A673 (cell line): ENCODE measurements around the gene MAP3K21. TPM values are rescaled to one million over a fixed set of nuclear protein-coding genes. Genes with fewer than 3 reads are reported as not detected.

Source experiments
- BruUV-seq: library from RNA; stranded (reverse); fragments of 400-500 nt; replicated peaks from 2 replicates; lab custom pipeline; 2021; lab: Mats Ljungman, UMichigan
- CTCF ChIA-PET: fragments of 300-600 bp; sonication (Branson Sonifier 250); formaldehyde crosslinking; loops from one replicate; lab custom pipeline; 2022; ENCODE audit warnings: antibody characterized with exemption; lab: Charles Lee
- POLR2A ChIA-PET: fragments of 300-600 bp; sonication (Branson Sonifier 250); formaldehyde crosslinking; loops from one replicate; lab custom pipeline; 2022; ENCODE audit warnings: antibody characterized with exemption; ENCODE audit not compliant: low non-redundant PET; lab: Charles Lee
- DNase-seq: peaks from one replicate; pipeline ENCODE4 v3.0.0-alpha.2; 2015; ENCODE audit warnings: low spot score
- H3K27ac ChIP-seq: fragments of 200-600 bp; sonication (generic); 2 replicates; pipeline ENCODE4 v1.5.1; 2016; ENCODE audit warnings: mixed run types, low read depth, mild to moderate bottlenecking, mixed read lengths, antibody characterized with exemption, low read length; ENCODE audit not compliant: poor library complexity, severe bottlenecking
- H3K27me3 ChIP-seq: fragments of 200-600 bp; sonication (generic); replicated peaks from 2 replicates; pipeline ENCODE4 v1.6.1; 2017; ENCODE audit warnings: mixed run types, low read depth, mild to moderate bottlenecking, mixed read lengths, antibody characterized with exemption, low read length; ENCODE audit not compliant: insufficient read depth, poor library complexity
- H3K36me3 ChIP-seq: fragments of 200-600 bp; sonication (generic); 2 replicates; pipeline ENCODE4 v1.6.1; 2016; ENCODE audit warnings: mixed run types, mild to moderate bottlenecking, mixed read lengths, antibody characterized with exemption, low read length; ENCODE audit not compliant: insufficient read depth, poor library complexity, severe bottlenecking
- H3K4me1 ChIP-seq: fragments of 200-600 bp; sonication (generic); 2 replicates; pipeline ENCODE4 v1.6.1; 2017; ENCODE audit warnings: mixed run types, mild to moderate bottlenecking, mixed read lengths, antibody characterized with exemption, low read length; ENCODE audit not compliant: insufficient read depth, poor library complexity, severe bottlenecking
- H3K4me3 ChIP-seq: fragments of 200-600 bp; sonication (generic); 2 replicates; pipeline ENCODE4 v1.5.1; 2016; ENCODE audit warnings: low read depth, mixed run types, mild to moderate bottlenecking, mixed read lengths, low read length; ENCODE audit not compliant: poor library complexity, severe bottlenecking
- H3K9me3 ChIP-seq: fragments of 200-600 bp; sonication (generic); 2 replicates; pipeline ENCODE4 v1.6.1; 2016; ENCODE audit warnings: mixed run types, low read depth, mild to moderate bottlenecking, mixed read lengths, antibody characterized with exemption, low read length; ENCODE audit not compliant: poor library complexity, severe bottlenecking
- EZH2 ChIP-seq: fragments of 200-600 bp; sonication (generic); IDR thresholded peaks from 2 replicates; pipeline ENCODE4 v1.6.1; 2017; ENCODE audit warnings: borderline replicate concordance, low read depth, mild to moderate bottlenecking, mixed read lengths, antibody characterized with exemption, low read length; ENCODE audit not compliant: poor library complexity, severe bottlenecking
- intact Hi-C: fragments of 100-400 bp; cut with micrococcal nuclease; formaldehyde crosslinking; loops from one replicate; pipeline ENCODE4 v1.10.0; 2022; ENCODE audit not compliant: unreplicated experiment
- total RNA-seq: library from RNA; stranded (reverse); gene quantifications from 2 replicates; pipeline ENCODE4 v1.2.3, GENCODE V29; 2021
- TF ChIP-seq, protein P1 (sequence below): fragments of 300-800, 200-600 bp; sonication (generic); conservative IDR thresholded peaks from 2 replicates; pipeline ENCODE4 v1.5.1; 2017; ENCODE audit warnings: low read depth, mild to moderate bottlenecking, antibody characterized with exemption, low read length, moderate library complexity, mixed read lengths

Gene MAP3K21
- total RNA-seq, 1 experiment from 2014 or later = 0.88 TPM

DNA sequence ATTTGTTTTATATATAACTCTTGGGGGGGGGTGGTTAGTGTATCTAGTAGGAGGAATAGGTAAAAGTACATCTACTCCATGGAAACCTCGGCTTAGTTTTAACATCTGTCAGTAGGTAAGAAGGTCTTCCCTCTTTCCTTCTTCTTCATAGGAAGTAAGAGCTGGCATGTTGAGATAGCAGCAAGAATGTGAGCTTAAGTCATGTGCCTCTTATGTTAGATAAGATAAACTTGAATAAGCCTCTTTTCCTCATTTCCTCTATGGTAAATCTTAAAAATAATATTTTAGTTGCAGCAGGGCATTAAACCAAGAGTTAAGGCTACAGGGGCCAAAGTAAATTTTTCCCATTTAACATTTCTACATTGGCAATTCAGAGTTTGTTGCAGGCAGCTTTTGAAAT, 100.4 kb downstream of the MAP3K21 start:
- intact Hi-C loops = no loop called here
- H3K9me3 ChIP-seq = no peaks in the 10 kb centered on the region
- no peak overlapping the region for H3K27ac ChIP-seq
- H3K27me3 ChIP-seq = peaks cover 13% of the 10 kb centered on the region
- H3K4me3 ChIP-seq = no peak overlapping the region
- TF ChIP-seq, protein P1, sequence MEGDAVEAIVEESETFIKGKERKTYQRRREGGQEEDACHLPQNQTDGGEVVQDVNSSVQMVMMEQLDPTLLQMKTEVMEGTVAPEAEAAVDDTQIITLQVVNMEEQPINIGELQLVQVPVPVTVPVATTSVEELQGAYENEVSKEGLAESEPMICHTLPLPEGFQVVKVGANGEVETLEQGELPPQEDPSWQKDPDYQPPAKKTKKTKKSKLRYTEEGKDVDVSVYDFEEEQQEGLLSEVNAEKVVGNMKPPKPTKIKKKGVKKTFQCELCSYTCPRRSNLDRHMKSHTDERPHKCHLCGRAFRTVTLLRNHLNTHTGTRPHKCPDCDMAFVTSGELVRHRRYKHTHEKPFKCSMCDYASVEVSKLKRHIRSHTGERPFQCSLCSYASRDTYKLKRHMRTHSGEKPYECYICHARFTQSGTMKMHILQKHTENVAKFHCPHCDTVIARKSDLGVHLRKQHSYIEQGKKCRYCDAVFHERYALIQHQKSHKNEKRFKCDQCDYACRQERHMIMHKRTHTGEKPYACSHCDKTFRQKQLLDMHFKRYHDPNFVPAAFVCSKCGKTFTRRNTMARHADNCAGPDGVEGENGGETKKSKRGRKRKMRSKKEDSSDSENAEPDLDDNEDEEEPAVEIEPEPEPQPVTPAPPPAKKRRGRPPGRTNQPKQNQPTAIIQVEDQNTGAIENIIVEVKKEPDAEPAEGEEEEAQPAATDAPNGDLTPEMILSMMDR = no peak
- TF ChIP-seq EZH2 = no peak
- POLR2A ChIA-PET = no interaction called here
- DNase-seq = no peak
- H3K4me1 ChIP-seq = no peaks in the 10 kb centered on the region
- no TSS peak for BruUV-seq
- CTCF ChIA-PET = no interaction called here
- H3K36me3 ChIP-seq = no peaks in the 10 kb centered on the region

DNA sequence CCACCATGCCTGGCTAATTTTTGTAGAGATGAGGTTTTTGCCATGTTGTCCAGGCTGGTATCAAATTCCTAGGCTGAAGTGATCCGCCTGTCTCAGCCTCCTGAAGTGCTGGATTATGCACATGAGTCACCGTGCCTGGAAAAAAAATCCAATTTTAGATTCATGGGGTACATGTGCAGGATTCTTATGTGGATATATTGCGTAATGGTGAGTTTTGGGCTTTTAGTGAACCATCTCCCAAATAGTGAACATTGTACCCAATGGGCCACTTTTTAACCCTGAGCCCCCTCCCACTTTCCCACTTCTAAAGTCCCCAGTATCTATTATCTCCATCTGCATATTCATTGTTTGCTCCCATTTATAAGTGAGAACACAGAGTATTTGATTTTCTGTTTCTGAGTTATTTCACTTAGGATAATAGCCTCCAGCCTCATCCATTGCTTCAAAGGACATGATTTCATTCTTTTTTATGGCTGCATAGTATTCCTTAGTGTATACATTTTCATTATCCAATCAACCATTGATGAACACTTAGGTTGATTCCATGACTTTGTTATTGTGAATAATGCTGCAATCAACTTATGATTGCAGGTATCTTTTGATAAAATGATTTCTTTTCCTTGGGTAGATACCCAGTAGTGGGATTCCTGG, 104.4 kb downstream of the MAP3K21 start:
- DNase-seq = no peak
- BruUV-seq = no TSS peak
- no peak overlapping the region for H3K27ac ChIP-seq
- no peaks in the 10 kb centered on the region for H3K9me3 ChIP-seq
- no peak overlapping the region for H3K4me3 ChIP-seq
- no peaks in the 10 kb centered on the region for H3K36me3 ChIP-seq
- TF ChIP-seq, protein P1 = no peak
- no peak for TF ChIP-seq EZH2
- H3K4me1 ChIP-seq = no peaks in the 10 kb centered on the region
- CTCF ChIA-PET = no interaction called here
- intact Hi-C loops = no loop called here
- peaks cover 6% of the 10 kb centered on the region for H3K27me3 ChIP-seq
- POLR2A ChIA-PET = no interaction called here

DNA sequence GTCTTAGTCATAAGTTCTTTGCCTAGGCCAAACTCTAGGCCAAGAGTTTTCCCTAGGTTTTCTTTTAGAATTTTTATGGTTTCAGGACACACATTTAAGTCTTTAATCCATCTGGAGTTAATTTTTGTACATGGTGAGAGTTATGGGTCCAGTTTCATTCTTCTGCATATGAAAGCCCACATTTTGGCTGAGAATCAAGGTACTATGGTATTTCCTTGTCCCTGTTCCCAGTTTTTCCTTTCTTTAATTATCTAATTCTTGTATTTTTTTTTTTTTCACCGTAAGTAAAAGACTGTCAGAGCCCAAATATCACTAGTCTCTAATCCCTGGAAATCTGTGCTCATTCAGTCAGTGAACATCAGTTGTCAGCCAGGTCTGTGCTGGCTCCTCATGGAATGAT, 105.4 kb downstream of the MAP3K21 start:
- Histone ChIP-seq H3K27me3 (peaks cover 6% of the 10 kb centered on the region), H3K4me1 (no peaks in the 10 kb centered on the region), H3K9me3 (no peaks in the 10 kb centered on the region), H3K4me3 (no peak overlapping the region), H3K27ac (no peak overlapping the region), H3K36me3 (no peaks in the 10 kb centered on the region)
- intact Hi-C loops = no loop called here
- POLR2A ChIA-PET = no interaction called here
- TF ChIP-seq, protein P1 = no peak
- TF ChIP-seq EZH2 = no peak
- CTCF ChIA-PET = no interaction called here
- DNase-seq = no peak
- BruUV-seq = no TSS peak
